ENCODE data around the gene AGTPBP1. TPM values are rescaled to one million over a fixed set of nuclear protein-coding genes. Genes with fewer than 3 reads are reported as not detected.

AGTPBP1 gene
- total and polyA plus RNA-seq, 9 of the 15 experiments (the other 6 are each of a cell fraction or from before 2014, with no cell fraction given) = 1.4 to 7.9 (median 4.6) TPM

- ChIA-PET POLR2A (interaction anchor here (1.1 kb wide), 1 partner anchor 11 kb away, joined by 3 read pairs; no protein-coding TSS in a partner anchor), CTCF (ENCODE audit: low intra/inter-chr PET ratio) (no interaction called here)
- WGBS (ENCODE audit: insufficient coverage, low coverage, missing lambda C conversion rate) = 22% methylated on average over 1 of the region's 2 CpGs
- Histone ChIP-seq H3K4me3 (no peak overlapping the region), H3K27ac (ENCODE audit: extremely low read depth, low read depth, low read length) (no peak overlapping the region), H3K4me1 (replicated peaks in 1 of 2; ENCODE audit: control insufficient read depth in 2 of 2, insufficient read depth in 2 of 2, low read length in 2 of 2) (no peaks in the 10 kb centered on the region; a peak in 1 of 5 replicates), H3K9me1 (ENCODE audit: control insufficient read depth, insufficient read depth, low read length) (no peaks in the 10 kb centered on the region), H3K79me2 (ENCODE audit: control insufficient read depth, insufficient read depth, low read length) (no peaks in the 10 kb centered on the region), H3K9ac (ENCODE audit: insufficient read depth in 1 of 2, low read depth in 2 of 2, low read length in 2 of 2) (no peak overlapping the region), H4K20me1 (replicated peaks; ENCODE audit: control insufficient read depth, insufficient read depth, low read length) (no peaks in the 10 kb centered on the region), H2AFZ (ENCODE audit: low read depth, low read length) (no peak overlapping the region), H3K9me3 (replicated peaks; ENCODE audit: control insufficient read depth, insufficient read depth, low read depth, low read length) (no peaks in the 10 kb centered on the region), H3K27me3 (ENCODE audit: control insufficient read depth in 2 of 2, insufficient read depth in 2 of 2, low read length in 2 of 2) (no peaks in the 10 kb centered on the region), H3K4me2 (ENCODE audit: insufficient read depth, low read length) (no peak overlapping the region), H3K36me3 (ENCODE audit: control insufficient read depth, insufficient read depth, low read length) (no peaks in the 10 kb centered on the region)
- ATAC-seq (no peak), DNase-seq (ENCODE audit: extremely low read depth in 1 of 4, low spot score in 3 of 4) (no peak), FAIRE-seq (no peak)
- intact Hi-C loops (cut with micrococcal nuclease) = no loop called here
- no peak for TF ChIP-seq ZNF764 (CRISPR knock-in tag; IDR thresholded peaks at IDR 0.05; ENCODE audit: low read depth)
- no TSS peak for BruUV-seq (replicated peaks)
- in situ Hi-C loops (cut with MboI) = no loop called here
These were observed 194.2 kb downstream of the AGTPBP1 start for GRCh38 chr9:85547599-85547998.

GRCh38 chr9:85543196-85543595 lies 198.6 kb downstream of the AGTPBP1 start:
- CTCF ChIA-PET (ENCODE audit: low intra/inter-chr PET ratio) = no interaction called here
- BruUV-seq (replicated peaks) = no TSS peak
- Histone ChIP-seq H3K27ac (ENCODE audit: extremely low read depth, low read depth, low read length) (no peak overlapping the region), H3K4me1 (replicated peaks in 1 of 2; ENCODE audit: control insufficient read depth in 2 of 2, insufficient read depth in 2 of 2, low read length in 2 of 2) (no peaks in the 10 kb centered on the region), H3K36me3 (ENCODE audit: control insufficient read depth, insufficient read depth, low read length) (no peaks in the 10 kb centered on the region), H3K4me3 (no peak overlapping the region), H3K79me2 (ENCODE audit: control insufficient read depth, insufficient read depth, low read length) (no peaks in the 10 kb centered on the region), H3K27me3 (ENCODE audit: control insufficient read depth in 2 of 2, insufficient read depth in 2 of 2, low read length in 2 of 2) (peaks cover 0 to 5% of the 10 kb centered on the region in 2 experiments; a peak in 2 of 5 replicates), H3K4me2 (ENCODE audit: insufficient read depth, low read length) (no peak overlapping the region), H3K9me3 (replicated peaks; ENCODE audit: control insufficient read depth, insufficient read depth, low read depth, low read length) (no peaks in the 10 kb centered on the region), H3K9ac (ENCODE audit: insufficient read depth in 1 of 2, low read depth in 2 of 2, low read length in 2 of 2) (no peak overlapping the region), H3K9me1 (ENCODE audit: control insufficient read depth, insufficient read depth, low read length) (no peaks in the 10 kb centered on the region), H4K20me1 (replicated peaks; ENCODE audit: control insufficient read depth, insufficient read depth, low read length) (no peaks in the 10 kb centered on the region), H2AFZ (ENCODE audit: low read depth, low read length) (no peak overlapping the region)
- POLR2A ChIA-PET = no interaction called here
- FAIRE-seq = no peak
- ATAC-seq = no peak
- DNase-seq (ENCODE audit: extremely low read depth in 1 of 4, low spot score in 3 of 4) = no peak
- 0% methylated on average over 1 of the region's 1 CpG for WGBS (ENCODE audit: insufficient coverage, low coverage, missing lambda C conversion rate)
- in situ Hi-C loops (cut with MboI) (no loop called here), intact Hi-C loops (cut with micrococcal nuclease) (no loop called here)
- no peak for TF ChIP-seq FOXO4 (CRISPR knock-in tag; IDR thresholded peaks at IDR 0.05)
- no peak for TF ChIP-seq HIVEP1 (CRISPR knock-in tag; IDR thresholded peaks at IDR 0.05)
- TF ChIP-seq CHD1 (IDR thresholded peaks at IDR 0.05; ENCODE audit: low read length) = no peak
- no peak for TF ChIP-seq GTF2E2 (tag; IDR thresholded peaks at IDR 0.05)
- no peak for TF ChIP-seq SRSF1 (IDR thresholded peaks at IDR 0.05; ENCODE audit: low read depth, low read length)
- no peak for TF ChIP-seq NFXL1 (CRISPR knock-in tag; IDR thresholded peaks at IDR 0.05)
- no peak for TF ChIP-seq MYBL2 (IDR thresholded peaks at IDR 0.05; ENCODE audit: low read depth)
- TF ChIP-seq MYBL2 (CRISPR knock-in tag; IDR thresholded peaks at IDR 0.05; ENCODE audit: borderline replicate concordance) = no peak
- TF ChIP-seq ZNF184 (CRISPR knock-in tag; IDR thresholded peaks at IDR 0.05) = no peak

Measured in K562 (cell line).